Measurements from ENCODE around the gene SCLY.

The SCLY gene

GRCh38 chr2:238040918-238041317 lies 19.9 kb upstream of the SCLY start:
- no peak for DNase-seq (ENCODE audit: low spot score)
- TF ChIP-seq, protein P1, sequence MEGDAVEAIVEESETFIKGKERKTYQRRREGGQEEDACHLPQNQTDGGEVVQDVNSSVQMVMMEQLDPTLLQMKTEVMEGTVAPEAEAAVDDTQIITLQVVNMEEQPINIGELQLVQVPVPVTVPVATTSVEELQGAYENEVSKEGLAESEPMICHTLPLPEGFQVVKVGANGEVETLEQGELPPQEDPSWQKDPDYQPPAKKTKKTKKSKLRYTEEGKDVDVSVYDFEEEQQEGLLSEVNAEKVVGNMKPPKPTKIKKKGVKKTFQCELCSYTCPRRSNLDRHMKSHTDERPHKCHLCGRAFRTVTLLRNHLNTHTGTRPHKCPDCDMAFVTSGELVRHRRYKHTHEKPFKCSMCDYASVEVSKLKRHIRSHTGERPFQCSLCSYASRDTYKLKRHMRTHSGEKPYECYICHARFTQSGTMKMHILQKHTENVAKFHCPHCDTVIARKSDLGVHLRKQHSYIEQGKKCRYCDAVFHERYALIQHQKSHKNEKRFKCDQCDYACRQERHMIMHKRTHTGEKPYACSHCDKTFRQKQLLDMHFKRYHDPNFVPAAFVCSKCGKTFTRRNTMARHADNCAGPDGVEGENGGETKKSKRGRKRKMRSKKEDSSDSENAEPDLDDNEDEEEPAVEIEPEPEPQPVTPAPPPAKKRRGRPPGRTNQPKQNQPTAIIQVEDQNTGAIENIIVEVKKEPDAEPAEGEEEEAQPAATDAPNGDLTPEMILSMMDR (IDR thresholded peaks at IDR 0.05; ENCODE audit: extremely low read depth, missing control alignments) = no peak

DNA sequence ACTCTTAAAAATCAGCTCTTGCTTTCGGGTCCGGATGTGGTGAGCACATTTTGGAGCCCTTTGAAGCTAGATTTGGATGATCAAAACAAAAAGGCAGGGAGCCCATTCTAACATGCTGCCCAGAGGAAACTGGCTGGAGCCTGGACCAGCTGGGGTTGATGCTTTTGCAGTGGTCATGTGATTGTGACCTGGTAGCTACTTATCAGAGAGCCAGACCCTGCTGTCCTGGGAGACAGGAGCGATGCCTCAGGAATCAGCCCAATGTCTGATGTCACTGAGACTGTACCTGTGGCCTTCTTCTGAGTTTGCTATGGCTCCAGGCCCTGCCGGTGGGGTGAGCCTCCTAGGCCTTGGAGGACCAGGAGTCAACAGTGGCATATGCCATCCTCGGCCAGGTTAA lies 18.7 kb upstream of the SCLY start:
- DNase-seq (ENCODE audit: low spot score) = no peak
- TF ChIP-seq, protein P1 (IDR thresholded peaks at IDR 0.05; ENCODE audit: extremely low read depth, missing control alignments) = no peak

DNA sequence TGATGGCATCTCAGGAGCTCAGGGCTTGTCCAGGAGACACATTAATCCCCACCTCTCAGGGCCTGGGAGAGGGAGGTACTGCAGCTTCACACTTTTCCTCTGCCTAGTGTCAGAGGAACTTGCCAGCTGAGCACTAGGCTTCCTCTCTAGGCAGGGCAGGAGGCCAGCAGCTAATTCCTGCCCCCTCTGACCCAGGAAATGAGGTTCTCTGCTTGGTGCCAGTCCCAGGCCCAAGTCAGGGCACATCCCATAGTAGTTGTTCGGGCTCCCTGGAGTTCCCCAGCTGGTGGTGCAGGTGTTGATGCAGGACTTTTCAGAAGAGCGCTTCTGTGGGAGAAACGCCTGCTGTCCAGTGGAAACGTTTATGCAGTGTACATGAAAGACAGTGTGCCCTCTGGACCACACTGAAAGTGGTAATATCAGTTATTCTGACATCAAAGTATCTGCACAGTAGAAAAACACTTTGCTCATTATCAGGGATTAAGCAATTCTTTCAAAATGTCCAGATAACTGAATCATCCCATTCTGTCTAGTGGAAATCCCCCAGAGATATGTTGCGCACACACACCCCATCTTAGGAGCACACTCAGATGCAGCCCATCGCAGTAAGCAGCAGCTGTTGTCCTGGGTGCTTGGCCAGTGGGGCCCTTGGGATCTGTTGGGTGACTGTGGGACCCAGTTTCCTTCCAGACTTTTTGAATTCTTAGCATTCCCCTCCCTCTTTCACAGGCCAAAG lies 17.8 kb upstream of the SCLY start:
- no peak for DNase-seq (ENCODE audit: low spot score)
- TF ChIP-seq, protein P1 (IDR thresholded peaks at IDR 0.05; ENCODE audit: extremely low read depth, missing control alignments) = no peak

DNA sequence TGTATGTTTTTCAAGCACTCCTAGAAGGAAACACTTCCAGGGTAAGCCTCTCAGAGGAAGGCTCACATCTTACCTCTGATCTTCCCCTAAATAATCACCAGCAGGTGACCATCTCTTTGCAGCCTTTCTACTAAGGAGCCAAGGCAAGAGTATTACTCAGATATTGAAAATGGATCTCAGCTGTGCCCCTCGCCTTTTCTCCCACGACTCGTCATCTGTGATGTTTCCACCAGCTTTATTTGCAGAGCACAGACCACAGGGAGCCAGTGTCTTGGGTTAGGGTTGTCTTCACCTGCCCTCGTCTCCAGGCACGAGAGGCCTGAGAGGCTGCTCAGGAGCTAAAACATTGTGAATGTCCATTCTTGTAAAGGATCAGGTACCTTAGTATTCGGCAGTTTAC lies 16.9 kb upstream of the SCLY start:
- TF ChIP-seq, protein P1 (IDR thresholded peaks at IDR 0.05; ENCODE audit: extremely low read depth, missing control alignments) = no peak
- DNase-seq (ENCODE audit: low spot score) = no peak

GRCh38 chr2:238045575-238045974 lies 15.2 kb upstream of the SCLY start:
- TF ChIP-seq, protein P1 (IDR thresholded peaks at IDR 0.05; ENCODE audit: extremely low read depth, missing control alignments) = no peak
- DNase-seq (ENCODE audit: low spot score) = no peak

DNA sequence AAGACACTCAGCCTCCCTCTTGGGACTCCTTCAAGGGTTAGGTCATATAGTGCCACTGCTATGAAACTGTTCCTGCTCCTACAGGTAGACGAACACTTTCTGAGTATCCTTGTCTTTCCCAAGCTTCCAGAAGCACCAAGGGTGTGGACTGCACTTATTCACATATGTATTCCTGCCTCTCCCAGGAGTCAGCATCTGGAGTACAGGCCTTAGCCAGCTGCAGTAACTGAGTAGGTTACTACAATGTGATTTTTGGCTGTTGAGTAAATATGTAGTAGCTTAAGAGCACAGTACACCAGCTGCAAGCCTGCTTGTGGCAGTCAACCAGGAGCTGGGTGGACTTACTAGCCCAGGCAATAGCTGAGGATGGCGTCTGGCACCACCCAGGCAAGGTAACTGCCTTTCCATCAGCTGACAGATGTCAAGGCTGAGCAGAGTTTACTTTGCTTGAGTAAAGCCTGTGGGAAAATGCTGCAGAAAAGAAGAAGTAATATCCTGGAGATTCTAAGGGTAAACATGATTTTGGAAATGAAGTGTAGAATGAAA lies 14.0 kb upstream of the SCLY start:
- TF ChIP-seq, protein P1 (IDR thresholded peaks at IDR 0.05; ENCODE audit: extremely low read depth, missing control alignments) = no peak
- no peak for DNase-seq (ENCODE audit: low spot score)

GRCh38 chr2:238053191-238053776 lies 7.5 kb upstream of the SCLY start:
- no peak for DNase-seq (ENCODE audit: low spot score)

More at GRCh38 chr2:238053191-238053776, 7.5 kb upstream of the SCLY start:
- TF ChIP-seq, protein P1 (IDR thresholded peaks at IDR 0.05; ENCODE audit: extremely low read depth, missing control alignments) = no peak
